ENCODE data around the gene CD247. TPM values are rescaled to one million over a fixed set of nuclear protein-coding genes. Genes with fewer than 3 reads are reported as not detected.

CD247 gene
- total RNA-seq, 1 experiment from 2014 or later: not detected

DNA sequence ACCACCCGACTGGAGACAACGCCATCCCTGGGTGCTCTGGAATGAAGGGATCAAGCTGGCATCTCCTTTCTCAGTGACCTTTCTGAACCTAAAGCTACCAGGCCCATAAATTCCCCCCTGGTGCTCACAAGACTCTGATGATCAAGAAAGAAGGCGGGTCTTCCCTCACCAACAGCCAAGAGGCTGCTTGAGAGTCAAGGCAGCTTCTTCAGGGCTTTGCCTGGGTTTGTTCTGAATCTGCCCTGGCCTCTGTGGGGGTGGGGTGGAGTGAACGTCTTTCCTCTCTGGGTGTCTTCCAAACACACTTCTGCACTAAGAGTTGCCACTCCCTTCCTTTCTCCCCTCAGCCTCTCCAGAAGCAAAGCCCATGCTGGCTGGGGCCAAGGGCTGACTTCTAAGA lies 36.1 kb downstream of the CD247 start:
- H3K9me3 ChIP-seq (replicated peaks): no peaks in the 10 kb centered on the region
- H3K36me3 ChIP-seq: no peaks in the 10 kb centered on the region
- DNase-seq (ENCODE audit: low read depth in 1 of 2, low spot score in 2 of 2): no peak
- H3K27me3 ChIP-seq (replicated peaks): peaks cover 6% of the 10 kb centered on the region
- no peaks in the 10 kb centered on the region for H3K4me1 ChIP-seq (replicated peaks)
- H3K4me3 ChIP-seq: no peak overlapping the region
- no peak overlapping the region for H3K27ac ChIP-seq

DNA sequence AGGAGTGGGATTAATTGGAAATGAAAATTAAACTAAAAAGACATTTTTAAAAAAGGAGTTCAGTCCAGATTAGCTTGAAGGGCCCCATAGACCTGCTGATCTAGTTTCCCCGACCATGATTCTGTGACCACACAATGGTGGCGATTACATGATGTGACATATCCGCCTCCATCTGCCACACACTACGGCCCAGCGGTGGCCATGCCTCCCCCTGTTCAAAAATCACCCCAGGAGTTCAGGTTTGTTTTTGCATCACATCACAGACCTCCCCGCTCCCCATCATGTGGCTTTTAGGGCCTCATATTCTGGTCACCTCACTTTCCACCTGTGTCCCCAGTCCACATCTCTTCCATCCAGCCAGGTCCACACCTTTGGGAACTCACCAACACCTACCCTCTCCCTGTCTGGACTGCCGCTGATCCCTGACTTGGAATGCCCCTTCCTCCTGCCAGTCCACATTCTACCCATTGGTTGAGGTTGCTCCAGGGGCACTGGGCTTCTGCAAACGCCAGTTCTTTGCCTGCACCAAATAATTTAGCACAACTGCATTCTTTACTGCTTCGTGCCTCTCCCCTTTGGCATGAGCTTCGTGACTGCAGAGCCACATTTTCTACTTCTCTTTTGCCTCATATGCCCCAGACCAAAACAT lies 38.9 kb downstream of the CD247 start:
- H3K4me3 ChIP-seq: no peak overlapping the region
- no peaks in the 10 kb centered on the region for H3K4me1 ChIP-seq (replicated peaks)
- H3K27me3 ChIP-seq (replicated peaks): peaks cover 6% of the 10 kb centered on the region
- H3K36me3 ChIP-seq: no peaks in the 10 kb centered on the region
- H3K27ac ChIP-seq: no peak overlapping the region
- no peak for DNase-seq (ENCODE audit: low read depth in 1 of 2, low spot score in 2 of 2)
- H3K9me3 ChIP-seq (replicated peaks): no peaks in the 10 kb centered on the region

DNA sequence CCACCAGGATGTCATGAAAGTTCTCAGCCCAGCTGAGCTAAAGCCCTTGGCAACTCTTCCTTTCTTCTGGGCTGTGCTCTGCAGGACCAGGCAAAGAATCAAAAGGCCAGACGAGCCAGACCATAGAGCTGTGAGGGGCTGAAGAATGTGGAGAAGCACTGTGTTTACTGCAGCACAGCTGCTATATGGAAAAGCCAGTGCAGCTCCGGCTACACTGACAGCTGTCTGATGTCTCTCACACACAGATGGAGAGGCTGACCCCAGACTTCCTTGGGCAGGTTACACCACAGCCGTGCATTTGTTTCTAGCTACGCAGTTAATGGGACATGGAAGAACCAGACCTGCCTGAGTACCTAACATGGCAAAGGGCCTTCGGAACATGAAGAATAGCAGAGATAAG lies 40.3 kb downstream of the CD247 start:
- Histone ChIP-seq H3K27ac (no peak overlapping the region), H3K4me3 (no peak overlapping the region), H3K36me3 (no peaks in the 10 kb centered on the region), H3K4me1 (replicated peaks) (no peaks in the 10 kb centered on the region), H3K9me3 (replicated peaks) (no peaks in the 10 kb centered on the region), H3K27me3 (replicated peaks) (peaks cover 6% of the 10 kb centered on the region)
- no peak for DNase-seq (ENCODE audit: low read depth in 1 of 2, low spot score in 2 of 2)

DNA sequence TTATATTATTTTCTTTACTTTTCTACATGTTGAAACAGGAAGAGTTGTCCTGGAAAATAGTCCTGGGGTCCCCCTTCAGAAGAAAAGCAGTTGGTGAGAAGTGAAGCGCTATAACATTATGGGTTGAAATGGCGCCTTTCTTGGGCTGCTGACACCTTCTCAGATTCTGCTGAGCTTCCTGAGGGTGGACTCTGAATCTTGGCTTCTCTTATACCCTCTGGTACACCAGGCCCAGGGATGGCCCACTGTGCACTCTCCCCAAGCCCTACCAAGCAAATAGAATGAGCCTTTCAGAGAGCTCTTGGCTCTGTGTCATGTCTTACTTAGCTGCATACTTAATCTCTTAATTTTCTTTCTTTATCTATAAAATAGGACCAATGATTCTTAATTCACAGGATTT lies 42.3 kb downstream of the CD247 start:
- Histone ChIP-seq H3K27me3 (replicated peaks) (peaks cover 10% of the 10 kb centered on the region), H3K4me3 (no peak overlapping the region), H3K4me1 (replicated peaks) (no peaks in the 10 kb centered on the region), H3K9me3 (replicated peaks) (no peaks in the 10 kb centered on the region), H3K27ac (no peak overlapping the region), H3K36me3 (no peaks in the 10 kb centered on the region)
- no peak for DNase-seq (ENCODE audit: low read depth in 1 of 2, low spot score in 2 of 2)

DNA sequence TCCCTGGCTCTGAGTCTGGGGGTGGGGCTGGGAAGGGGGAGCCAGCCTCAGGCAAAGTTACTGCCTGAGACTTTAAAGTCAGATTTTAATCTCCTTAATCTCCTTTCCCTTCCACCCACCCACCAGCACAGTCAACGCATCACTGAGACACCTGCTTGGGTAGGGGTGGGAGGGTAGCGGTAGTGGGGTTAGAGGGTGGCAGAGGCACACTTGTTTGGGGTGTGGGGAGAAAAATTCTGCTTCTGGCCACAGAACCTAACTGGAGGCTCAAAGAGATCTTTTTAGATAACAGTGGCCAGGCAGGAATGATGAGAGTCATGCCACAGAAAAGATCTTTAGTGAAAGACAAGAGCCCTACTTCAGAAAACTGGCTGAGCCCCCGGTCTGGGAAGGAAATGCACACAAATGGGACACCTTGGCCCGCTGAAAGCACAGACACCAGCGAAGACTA lies 44.1 kb downstream of the CD247 start:
- no peaks in the 10 kb centered on the region for H3K4me1 ChIP-seq (replicated peaks)
- H3K4me3 ChIP-seq: no peak overlapping the region
- DNase-seq (ENCODE audit: low read depth in 1 of 2, low spot score in 2 of 2): no peak
- 0 out of 2 replicates have a peak, but pooled peaks cover 4% of the 10 kb centered on the region for H3K27me3 ChIP-seq (replicated peaks)
- no peak overlapping the region for H3K27ac ChIP-seq
- H3K9me3 ChIP-seq (replicated peaks): no peaks in the 10 kb centered on the region
- H3K36me3 ChIP-seq: no peaks in the 10 kb centered on the region

DNA sequence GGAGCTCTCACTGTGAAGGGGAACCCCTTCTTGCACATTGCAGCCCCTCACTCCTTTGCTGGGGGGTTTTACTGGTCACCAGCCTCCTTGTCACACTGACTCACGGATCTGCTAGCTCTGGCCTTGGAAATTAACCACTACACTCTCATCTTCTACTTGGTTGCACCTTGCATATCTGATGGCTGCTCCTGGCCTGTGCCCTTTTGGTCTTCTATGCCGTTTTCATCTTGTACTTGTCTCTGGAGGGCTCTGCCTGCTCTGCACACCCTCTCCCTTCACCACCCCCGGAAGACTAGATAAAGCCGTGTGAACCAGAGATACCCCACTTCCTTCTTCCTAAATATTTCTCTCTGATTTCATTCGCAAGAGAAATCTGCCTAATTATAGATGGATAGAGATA lies 44.6 kb downstream of the CD247 start:
- no peak for DNase-seq (ENCODE audit: low read depth in 1 of 2, low spot score in 2 of 2)
- no peak overlapping the region for H3K27ac ChIP-seq
- no peak overlapping the region for H3K4me3 ChIP-seq
- H3K36me3 ChIP-seq: no peaks in the 10 kb centered on the region
- H3K27me3 ChIP-seq (replicated peaks): 0 out of 2 replicates have a peak, but pooled peaks cover 4% of the 10 kb centered on the region
- H3K9me3 ChIP-seq (replicated peaks): no peaks in the 10 kb centered on the region
- H3K4me1 ChIP-seq (replicated peaks): no peaks in the 10 kb centered on the region

DNA sequence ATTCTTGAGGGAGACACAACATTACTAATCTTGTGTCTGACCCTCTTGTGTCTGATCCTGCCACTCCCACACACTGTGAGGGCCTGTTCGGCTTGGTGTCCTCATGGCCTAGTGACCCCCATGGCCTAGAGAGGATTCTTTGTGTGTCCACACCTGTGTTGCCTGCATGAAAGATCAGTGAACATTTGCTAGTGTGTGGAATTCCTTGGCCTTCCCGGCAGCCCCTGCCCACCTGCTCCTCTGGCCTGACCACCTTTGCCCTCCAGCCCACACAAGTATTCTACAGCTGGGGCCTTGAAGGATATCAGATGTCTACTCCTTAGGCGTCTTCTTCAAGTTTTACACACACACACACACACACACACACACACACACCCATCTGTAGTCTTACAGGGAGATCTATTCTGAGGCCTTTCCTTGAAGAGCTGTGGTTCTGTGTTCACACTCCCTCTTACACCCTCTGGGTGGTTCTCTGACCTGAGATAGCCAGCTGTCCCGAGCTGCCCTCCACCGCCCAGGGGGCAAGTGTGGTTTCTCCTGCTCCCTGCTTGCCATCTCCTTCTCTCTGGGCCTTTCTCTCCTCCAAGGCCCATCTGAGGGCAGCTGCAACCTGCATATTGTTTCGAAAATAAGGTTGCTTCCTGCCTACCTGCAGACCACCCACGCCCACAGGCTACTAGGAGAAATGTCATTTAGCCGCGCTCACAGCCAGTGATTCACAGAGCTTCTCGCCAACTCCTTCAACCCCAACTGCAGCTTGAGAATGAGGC lies 45.4 kb downstream of the CD247 start:
- H3K27me3 ChIP-seq (replicated peaks): 0 out of 2 replicates have a peak, but pooled peaks cover 4% of the 10 kb centered on the region
- no peaks in the 10 kb centered on the region for H3K36me3 ChIP-seq

DNA sequence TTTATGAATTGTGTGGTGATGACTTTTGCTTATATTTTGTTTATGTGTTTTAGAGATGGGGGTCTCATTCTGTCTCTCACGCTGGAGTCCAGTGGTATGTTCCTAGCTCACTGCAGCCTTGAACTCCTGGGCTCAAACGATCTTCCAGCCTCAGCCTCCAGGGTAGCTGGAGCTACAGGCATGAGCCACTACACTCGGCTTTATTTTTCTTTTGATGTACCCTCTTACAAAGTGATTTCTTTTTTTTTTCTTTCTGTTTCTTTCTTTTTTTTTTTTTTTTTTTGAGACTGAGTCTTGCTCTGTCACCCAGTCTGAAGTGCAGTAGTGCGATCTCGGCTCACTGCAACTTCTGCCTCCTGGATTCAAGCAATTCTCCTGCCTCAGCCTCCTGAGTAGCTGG lies 46.8 kb downstream of the CD247 start:
- Histone ChIP-seq H3K4me3 (no peak overlapping the region), H3K36me3 (no peaks in the 10 kb centered on the region), H3K4me1 (replicated peaks) (no peaks in the 10 kb centered on the region), H3K9me3 (replicated peaks) (no peaks in the 10 kb centered on the region), H3K27ac (no peak overlapping the region), H3K27me3 (replicated peaks) (0 out of 2 replicates have a peak, but pooled peaks cover 4% of the 10 kb centered on the region)
- no peak for DNase-seq (ENCODE audit: low read depth in 1 of 2, low spot score in 2 of 2)

More for the DNA sequence above, 45.4 kb downstream of the CD247 start:
- no peak overlapping the region for H3K4me3 ChIP-seq
- H3K27ac ChIP-seq: no peak overlapping the region
- no peaks in the 10 kb centered on the region for H3K9me3 ChIP-seq (replicated peaks)
- H3K4me1 ChIP-seq (replicated peaks): no peaks in the 10 kb centered on the region
- no peak for DNase-seq (ENCODE audit: low read depth in 1 of 2, low spot score in 2 of 2)

DNA sequence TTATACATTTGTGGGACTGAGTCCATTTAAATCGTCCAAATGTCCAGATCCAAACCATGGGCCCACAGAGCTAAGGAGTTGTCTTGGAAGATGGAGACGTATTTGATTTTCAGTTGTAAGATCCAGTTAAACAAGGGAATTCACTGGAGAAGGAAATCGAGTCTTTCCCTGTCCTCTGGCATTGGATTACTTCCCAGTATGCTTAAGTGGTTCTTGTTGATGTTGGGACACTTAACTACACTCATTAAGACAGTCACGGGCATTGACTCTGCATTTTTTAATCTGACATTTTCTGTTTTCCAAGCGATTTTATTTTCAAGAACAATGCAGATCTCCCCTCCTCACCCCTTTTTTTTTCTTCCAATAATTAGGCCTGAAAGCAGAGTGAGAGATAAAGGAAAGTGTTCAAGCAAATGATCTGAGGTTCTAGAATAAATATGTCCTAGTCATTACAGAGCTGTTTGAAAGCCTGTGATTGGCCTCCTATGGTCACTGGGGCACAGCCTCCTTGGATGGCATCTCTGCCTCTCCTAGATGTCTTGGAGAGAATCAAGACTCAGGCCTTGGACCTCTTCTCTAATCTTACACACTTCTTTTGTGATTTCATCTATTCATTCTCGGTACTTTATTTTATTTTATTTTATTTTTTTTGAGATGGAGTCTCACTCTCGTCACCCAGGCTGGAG lies 48.9 kb downstream of the CD247 start:
- Histone ChIP-seq H3K4me1 (replicated peaks) (no peaks in the 10 kb centered on the region), H3K9me3 (replicated peaks) (no peaks in the 10 kb centered on the region), H3K4me3 (no peak overlapping the region), H3K27me3 (replicated peaks) (0 out of 2 replicates have a peak, but pooled peaks cover 4% of the 10 kb centered on the region), H3K27ac (no peak overlapping the region), H3K36me3 (no peaks in the 10 kb centered on the region)
- no peak for DNase-seq (ENCODE audit: low read depth in 1 of 2, low spot score in 2 of 2)

DNA sequence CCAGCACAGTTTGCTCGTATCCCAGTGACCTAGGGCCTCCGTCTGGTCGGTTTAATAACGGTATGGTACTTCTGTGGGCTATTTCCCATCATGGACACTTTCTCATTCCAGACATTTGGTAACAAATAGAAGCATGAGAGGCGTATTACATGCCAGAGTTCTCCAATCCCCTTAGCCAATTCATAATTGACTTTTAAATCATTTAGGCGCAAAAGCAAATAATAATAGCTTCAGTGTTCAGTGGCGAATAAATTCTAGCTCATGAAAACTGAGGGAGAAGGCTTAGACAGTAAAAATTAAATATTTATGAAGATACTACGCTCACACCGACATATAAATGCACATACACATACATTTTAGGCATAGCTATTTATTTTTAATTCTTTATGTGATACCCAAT lies 50.6 kb downstream of the CD247 start:
- Histone ChIP-seq H3K27ac (no peak overlapping the region), H3K4me3 (no peak overlapping the region), H3K4me1 (replicated peaks) (no peaks in the 10 kb centered on the region), H3K27me3 (replicated peaks) (0 out of 2 replicates have a peak, but pooled peaks cover 4% of the 10 kb centered on the region), H3K36me3 (no peaks in the 10 kb centered on the region), H3K9me3 (replicated peaks) (no peaks in the 10 kb centered on the region)
- DNase-seq (ENCODE audit: low read depth in 1 of 2, low spot score in 2 of 2): no peak

DNA sequence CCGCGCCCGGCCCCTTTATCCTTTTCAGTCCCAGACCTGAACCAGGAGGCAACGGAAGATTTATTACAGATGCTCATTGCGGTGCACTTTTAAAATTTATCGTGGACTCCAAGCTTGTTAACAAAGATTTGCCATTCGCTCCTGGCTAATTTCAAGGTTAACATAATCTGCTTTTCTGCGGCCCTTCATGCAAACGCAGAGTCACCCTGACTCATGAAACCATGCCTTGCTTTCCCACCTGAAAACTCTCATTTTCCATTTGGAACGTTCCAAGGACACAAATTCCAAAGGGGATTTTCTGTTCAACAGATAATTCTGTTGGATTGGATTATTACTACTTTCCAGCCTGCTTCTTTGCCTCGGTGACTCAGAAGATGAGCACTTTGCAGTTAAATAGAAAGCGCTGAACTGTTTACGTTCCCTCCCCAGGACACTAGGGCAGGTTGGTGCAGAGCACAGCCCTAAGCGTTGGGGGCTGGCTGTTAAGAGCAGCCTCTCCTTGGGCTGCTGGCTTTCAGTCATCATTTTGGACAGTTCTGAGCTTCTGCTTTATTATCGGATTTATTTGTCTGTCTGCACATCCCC lies 51.1 kb downstream of the CD247 start:
- Histone ChIP-seq H3K4me1 (replicated peaks) (no peaks in the 10 kb centered on the region), H3K36me3 (no peaks in the 10 kb centered on the region), H3K27me3 (replicated peaks) (0 out of 2 replicates have a peak, but pooled peaks cover 4% of the 10 kb centered on the region), H3K9me3 (replicated peaks) (no peaks in the 10 kb centered on the region), H3K27ac (no peak overlapping the region), H3K4me3 (no peak overlapping the region)
- DNase-seq (ENCODE audit: low read depth in 1 of 2, low spot score in 2 of 2): no peak

DNA sequence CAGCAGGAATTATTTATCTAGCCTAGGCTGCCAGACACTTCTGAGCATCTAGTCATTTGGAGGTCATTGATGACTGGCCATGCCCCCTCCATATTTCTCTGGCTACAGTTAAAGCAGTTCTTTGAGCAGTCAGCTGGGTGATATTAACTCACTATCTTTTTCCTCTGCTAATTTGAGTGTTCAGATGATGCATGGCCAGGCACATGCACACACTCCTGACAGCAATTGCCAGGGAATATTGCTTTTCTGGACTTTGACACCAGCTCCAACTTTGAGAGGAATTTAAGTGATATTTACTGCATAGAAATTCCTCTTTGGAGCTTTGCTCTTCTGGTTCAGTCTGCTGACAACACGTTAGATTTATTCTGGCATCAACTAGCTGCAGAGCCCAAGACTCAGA lies 52.6 kb downstream of the CD247 start:
- no peak for DNase-seq (ENCODE audit: low read depth in 1 of 2, low spot score in 2 of 2)
- Histone ChIP-seq H3K27me3 (replicated peaks) (no peaks in the 10 kb centered on the region), H3K4me1 (replicated peaks) (no peaks in the 10 kb centered on the region), H3K4me3 (no peak overlapping the region), H3K27ac (no peak overlapping the region), H3K36me3 (no peaks in the 10 kb centered on the region), H3K9me3 (replicated peaks) (no peaks in the 10 kb centered on the region)

DNA sequence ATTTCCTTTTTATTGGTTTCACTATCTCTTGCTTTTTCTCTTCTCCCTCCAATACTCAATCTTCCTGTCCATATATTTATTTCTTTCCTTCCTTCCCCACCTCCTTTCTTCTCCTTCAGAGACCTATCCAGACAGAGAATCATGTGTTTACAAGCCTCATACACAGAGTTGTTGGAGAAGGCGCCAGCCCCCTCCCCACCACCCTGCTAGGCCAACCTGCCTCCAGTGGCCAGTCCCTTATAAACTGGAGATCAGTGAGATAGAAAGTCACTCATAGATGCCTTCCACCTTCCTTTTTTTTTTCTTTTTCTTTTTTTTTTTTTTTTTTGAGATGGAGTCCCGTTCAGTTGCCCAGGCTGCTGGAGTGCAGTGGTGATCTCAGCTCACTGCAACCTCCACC lies 53.3 kb downstream of the CD247 start:
- H3K27ac ChIP-seq: no peak overlapping the region
- no peaks in the 10 kb centered on the region for H3K9me3 ChIP-seq (replicated peaks)
- H3K36me3 ChIP-seq: no peaks in the 10 kb centered on the region
- no peak for DNase-seq (ENCODE audit: low read depth in 1 of 2, low spot score in 2 of 2)
- no peaks in the 10 kb centered on the region for H3K27me3 ChIP-seq (replicated peaks)
- H3K4me1 ChIP-seq (replicated peaks): no peaks in the 10 kb centered on the region
- no peak overlapping the region for H3K4me3 ChIP-seq

Measured in SJSA1 (cell line).